ENCODE results near the gene KLHL3. TPM values are rescaled to one million over a fixed set of nuclear protein-coding genes. Genes with fewer than 3 reads are reported as not detected.

Gene KLHL3
- total and polyA plus RNA-seq, 2 experiments from 2014 or later, result 4.9 to 10.8 TPM

DNA sequence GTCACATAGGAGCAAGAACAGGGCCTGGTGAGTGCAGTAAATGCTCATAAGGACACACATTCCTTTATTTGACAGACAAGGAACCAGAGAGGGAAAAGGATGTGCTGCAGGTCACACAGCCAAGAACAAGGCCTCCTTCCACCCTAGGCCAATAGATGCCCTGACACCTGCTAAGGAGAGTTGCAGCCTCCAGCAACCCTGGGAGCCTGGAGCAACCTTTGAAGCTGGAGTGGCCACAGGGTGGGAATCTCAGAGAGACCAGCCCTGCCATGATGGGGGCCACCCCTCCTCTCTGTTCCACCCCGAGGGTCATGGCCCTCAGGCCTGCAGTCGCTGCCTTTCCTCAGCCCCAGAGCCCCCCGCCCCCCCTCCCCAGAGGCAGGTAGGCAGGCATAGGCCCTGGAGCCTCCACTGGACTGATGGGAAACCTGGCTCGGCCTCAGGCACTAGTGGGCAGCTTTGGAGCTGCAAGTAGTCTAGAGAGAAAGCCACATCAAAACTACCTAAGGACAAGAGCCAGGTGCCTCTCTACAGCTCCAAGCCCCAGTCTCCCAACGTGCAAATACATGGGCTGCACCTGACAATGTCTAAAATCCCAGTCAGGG lies 120.6 kb downstream of the KLHL3 start (continued):
- no peak for TF ChIP-seq CTCF (conservative IDR thresholded peaks at IDR 0.05; ENCODE audit: low read depth in 2 of 2)
- no peak for TF ChIP-seq EZH2 (IDR thresholded peaks at IDR 0.05; ENCODE audit: low read depth, unreplicated experiment)
- no peak for TF ChIP-seq EZH2phosphoT487 (IDR thresholded peaks at IDR 0.05; ENCODE audit: unreplicated experiment)
- TF ChIP-seq, protein P1, sequence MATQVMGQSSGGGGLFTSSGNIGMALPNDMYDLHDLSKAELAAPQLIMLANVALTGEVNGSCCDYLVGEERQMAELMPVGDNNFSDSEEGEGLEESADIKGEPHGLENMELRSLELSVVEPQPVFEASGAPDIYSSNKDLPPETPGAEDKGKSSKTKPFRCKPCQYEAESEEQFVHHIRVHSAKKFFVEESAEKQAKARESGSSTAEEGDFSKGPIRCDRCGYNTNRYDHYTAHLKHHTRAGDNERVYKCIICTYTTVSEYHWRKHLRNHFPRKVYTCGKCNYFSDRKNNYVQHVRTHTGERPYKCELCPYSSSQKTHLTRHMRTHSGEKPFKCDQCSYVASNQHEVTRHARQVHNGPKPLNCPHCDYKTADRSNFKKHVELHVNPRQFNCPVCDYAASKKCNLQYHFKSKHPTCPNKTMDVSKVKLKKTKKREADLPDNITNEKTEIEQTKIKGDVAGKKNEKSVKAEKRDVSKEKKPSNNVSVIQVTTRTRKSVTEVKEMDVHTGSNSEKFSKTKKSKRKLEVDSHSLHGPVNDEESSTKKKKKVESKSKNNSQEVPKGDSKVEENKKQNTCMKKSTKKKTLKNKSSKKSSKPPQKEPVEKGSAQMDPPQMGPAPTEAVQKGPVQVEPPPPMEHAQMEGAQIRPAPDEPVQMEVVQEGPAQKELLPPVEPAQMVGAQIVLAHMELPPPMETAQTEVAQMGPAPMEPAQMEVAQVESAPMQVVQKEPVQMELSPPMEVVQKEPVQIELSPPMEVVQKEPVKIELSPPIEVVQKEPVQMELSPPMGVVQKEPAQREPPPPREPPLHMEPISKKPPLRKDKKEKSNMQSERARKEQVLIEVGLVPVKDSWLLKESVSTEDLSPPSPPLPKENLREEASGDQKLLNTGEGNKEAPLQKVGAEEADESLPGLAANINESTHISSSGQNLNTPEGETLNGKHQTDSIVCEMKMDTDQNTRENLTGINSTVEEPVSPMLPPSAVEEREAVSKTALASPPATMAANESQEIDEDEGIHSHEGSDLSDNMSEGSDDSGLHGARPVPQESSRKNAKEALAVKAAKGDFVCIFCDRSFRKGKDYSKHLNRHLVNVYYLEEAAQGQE (IDR thresholded peaks at IDR 0.05; ENCODE audit: unreplicated experiment), result no peak
- TF ChIP-seq POLR2AphosphoS5 (IDR thresholded peaks at IDR 0.05; ENCODE audit: low read depth), result no peak
- TF ChIP-seq JUNB (IDR thresholded peaks at IDR 0.05; ENCODE audit: unreplicated experiment), result no peak
- no peak for TF ChIP-seq STAT1 (IDR thresholded peaks at IDR 0.05; ENCODE audit: unreplicated experiment)
- TF ChIP-seq NANOG (IDR thresholded peaks at IDR 0.05; ENCODE audit: borderline replicate concordance), result no peak
- TF ChIP-seq ZNF114 (CRISPR knock-in tag; IDR thresholded peaks at IDR 0.05), result no peak
- TF ChIP-seq ZNF331 (CRISPR knock-in tag; IDR thresholded peaks at IDR 0.05; ENCODE audit: low read depth), result no peak

- peaks cover 5% of the 10 kb centered on the region for H3K27me3 Mint-ChIP-seq (ENCODE audit: insufficient read depth, low read depth, poor library complexity)
- H3K9me3 Mint-ChIP-seq, result no peaks in the 10 kb centered on the region
- no peak overlapping the region for H3K4me2 ChIP-seq
- H3K79me2 ChIP-seq (replicated peaks; ENCODE audit: insufficient read depth), result no peaks in the 10 kb centered on the region
- no peaks in the 10 kb centered on the region for H3K36me3 Mint-ChIP-seq (ENCODE audit: low read depth)
- H3K4me3 Mint-ChIP-seq, result no peak overlapping the region; the same call in 2 of the 3 replicates
- ATAC-seq (peak; percentile 17; the same call in 1 of the 3 replicates), DNase-seq (ENCODE audit: low spot score) (no peak)
- no peaks in the 10 kb centered on the region for H4K20me1 ChIP-seq (replicated peaks; ENCODE audit: insufficient read depth)
- no peak overlapping the region for H3K27ac ChIP-seq (ENCODE audit: low read depth)
- no peaks in the 10 kb centered on the region for H3K9me2 ChIP-seq (ENCODE audit: insufficient read depth)
- H3K27ac Mint-ChIP-seq, result no peak overlapping the region
- H2AFZ ChIP-seq, result no peak overlapping the region
- TF ChIP-seq EZH2 (IDR thresholded peaks at IDR 0.05; ENCODE audit: low read depth, unreplicated experiment) (no peak), CTCF (conservative IDR thresholded peaks at IDR 0.05; ENCODE audit: low read depth in 2 of 2) (no peak), CREB1 (CRISPR knock-in tag; IDR thresholded peaks at IDR 0.05; ENCODE audit: low read depth) (no peak)
- H3K36me3 ChIP-seq (ENCODE audit: insufficient read depth), result no peaks in the 10 kb centered on the region
- H3K4me1 ChIP-seq (ENCODE audit: insufficient read depth), result no peaks in the 10 kb centered on the region
- no peak overlapping the region for H3K4me3 ChIP-seq
- H3F3A ChIP-seq (replicated peaks; ENCODE audit: low read depth), result no peaks in the 10 kb centered on the region
- H3K27me3 ChIP-seq (ENCODE audit: insufficient read depth), result no peaks in the 10 kb centered on the region
- peaks cover 4% of the 10 kb centered on the region; the same call in 2 of the 3 replicates for H3K4me1 Mint-ChIP-seq
Measured at GRCh38 chr5:137613554-137614265, 122.2 kb downstream of the KLHL3 start.

Data from GM23338 (cell line).